Fibroblast of lung (primary cell): ENCODE data around the gene R3HDML. TPM values are rescaled to one million over a fixed set of nuclear protein-coding genes. Genes with fewer than 3 reads are reported as not detected.

ENCODE experiments used
- DNase-seq, 2 donors: peaks; one replicate each; pipeline versions ENCODE4 v3.0.0 to v3.0.0-alpha.2; 2010; ENCODE audit warnings: low read depth in 2 of 2
- H2AFZ ChIP-seq: 2 replicates; pipeline ENCODE4 v1.5.1; 2012; ENCODE audit warnings: low read length, control low read depth, inconsistent platforms
- H3K27ac ChIP-seq: 2 replicates; pipeline ENCODE4 v1.5.1; 2011; ENCODE audit warnings: low read length, control low read depth; ENCODE audit not compliant: insufficient read depth
- H3K27me3 ChIP-seq: 2 replicates; pipeline ENCODE4 v1.5.1; 2011; ENCODE audit warnings: mild to moderate bottlenecking, low read length; ENCODE audit not compliant: control insufficient read depth, insufficient read depth
- H3K36me3 ChIP-seq: 2 replicates; pipeline ENCODE4 v1.5.1; 2011; ENCODE audit warnings: low read length; ENCODE audit not compliant: control insufficient read depth, insufficient read depth
- H3K4me1 ChIP-seq: 2 replicates; pipeline ENCODE4 v1.5.1; 2011; ENCODE audit warnings: low read length; ENCODE audit not compliant: control insufficient read depth, insufficient read depth; ENCODE audit errors: extremely low read depth
- H3K4me2 ChIP-seq: 2 replicates; pipeline ENCODE4 v1.5.1; 2011; ENCODE audit warnings: low read length, control low read depth; ENCODE audit not compliant: insufficient read depth; ENCODE audit errors: extremely low read depth
- H3K4me3 ChIP-seq, 4 experiments: fragments of 200-600 bp in 1 of 4; sonication (generic) in 1 of 4; replicated peaks in 1 of 4; 2 replicates each; pipeline ENCODE4 v1.5.1; 2011 to 2016; ENCODE audit warnings: low read length in 4 of 4, low read depth in 3 of 4, mild to moderate bottlenecking in 3 of 4, control low read depth in 2 of 4, inconsistent platforms in 1 of 4, mixed read lengths in 1 of 4; ENCODE audit not compliant: insufficient read depth in 1 of 4; ENCODE audit errors: control extremely low read depth in 1 of 4
- H3K79me2 ChIP-seq: 2 replicates; pipeline ENCODE4 v1.5.1; 2012; ENCODE audit warnings: mild to moderate bottlenecking, low read length, inconsistent platforms; ENCODE audit not compliant: control insufficient read depth, insufficient read depth
- H3K9ac ChIP-seq: 2 replicates; pipeline ENCODE4 v1.5.1; 2011; ENCODE audit warnings: mild to moderate bottlenecking, low read length, control low read depth; ENCODE audit not compliant: insufficient read depth
- H3K9me3 ChIP-seq: 2 replicates; pipeline ENCODE4 v1.5.1; 2012; ENCODE audit warnings: low read depth, low read length; ENCODE audit not compliant: control insufficient read depth, insufficient read depth
- H4K20me1 ChIP-seq: 2 replicates; pipeline ENCODE4 v1.5.1; 2011; ENCODE audit warnings: low read length; ENCODE audit not compliant: control insufficient read depth, insufficient read depth; ENCODE audit errors: extremely low read depth
- CTCF ChIP-seq, 2 donors: IDR thresholded peaks in 1 of 2; conservative IDR thresholded peaks in 1 of 2; 1 replicate in 1 of 2; 2 replicates in 1 of 2; pipeline ENCODE4 v1.5.1; 2011 to 2012; ENCODE audit warnings: low read length in 2 of 2, control low read depth in 1 of 2, inconsistent platforms in 1 of 2, low read depth in 1 of 2, mild to moderate bottlenecking in 1 of 2
- EZH2 ChIP-seq: IDR thresholded peaks from 2 replicates; pipeline ENCODE4 v1.5.1; 2012; ENCODE audit warnings: low read length, control low read depth, mild to moderate bottlenecking; ENCODE audit errors: missing control alignments
- polyA minus RNA-seq: library from RNA; depleted of rRNA, polyadenylated mRNA; stranded (reverse); fragments of >200 nt; gene quantifications from 2 replicates; pipeline ENCODE4 v1.2.3, GENCODE V29; 2011; ENCODE audit warnings: low replicate concordance
- polyA plus RNA-seq, 2 donors: library from polyadenylated mRNA; depleted of rRNA in 1 of 2; stranded (reverse) in 1 of 2; unstranded in 1 of 2; fragments of >200 nt; gene quantifications; 2 replicates each; pipeline ENCODE4 v1.2.1, GENCODE V29; 2011 to 2012; ENCODE audit warnings: missing spikeins in 1 of 2
- total RNA-seq: library from RNA; depleted of rRNA; stranded (reverse); fragments of >200 nt; gene quantifications from 2 replicates; pipeline ENCODE4 v1.2.1, GENCODE V29; 2014

R3HDML gene
- total RNA-seq, result not detected in 2 replicates
- not detected in 2 replicates for polyA plus RNA-seq
- not detected in 2 replicates for polyA plus RNA-seq (2012)
- polyA minus RNA-seq, result not detected in 2 replicates

GRCh38 chr20:44336725-44337380 is at the start of gene R3HDML:
Gene R3HDML, plus strand, starts transcription at chr20:44337043. Its CDS starts 115 bp downstream, at chr20:44337158.
- Histone ChIP-seq H3K9ac (no peak within 1 kb of the TSS), H4K20me1 (no peaks in the 10 kb centered on the region), H3K4me3 (no peak within 1 kb of the TSS), H3K79me2 (no peaks in the 10 kb centered on the region), H2AFZ (no peak within 1 kb of the TSS), H3K4me2 (no peak within 1 kb of the TSS), H3K9me3 (no peaks in the 10 kb centered on the region), H3K27ac (no peak within 1 kb of the TSS), H3K36me3 (no peaks in the 10 kb centered on the region), H3K27me3 (peaks cover 3% of the 10 kb centered on the region), H3K4me1 (no peaks in the 10 kb centered on the region)
- DNase-seq, result no peak
- TF ChIP-seq CTCF (conservative IDR thresholded peaks at IDR 0.05 in 1 of 2, IDR thresholded peaks at IDR 0.05 in 1 of 2; ENCODE audit: low read depth in 1 of 2, low read length in 2 of 2), result no peak
- TF ChIP-seq EZH2, result no peak

GRCh38 chr20:44287272-44288097 is 49.4 kb upstream of the R3HDML start:
- Histone ChIP-seq H3K4me3 (no peak overlapping the region), H3K4me1 (no peaks in the 10 kb centered on the region), H3K27ac (no peak overlapping the region), H3K36me3 (no peaks in the 10 kb centered on the region), H3K79me2 (no peaks in the 10 kb centered on the region), H3K9me3 (no peaks in the 10 kb centered on the region), H4K20me1 (no peaks in the 10 kb centered on the region), H2AFZ (no peak overlapping the region), H3K4me2 (no peak overlapping the region), H3K27me3 (no peaks in the 10 kb centered on the region), H3K9ac (no peak overlapping the region)
- TF ChIP-seq EZH2 (no peak), CTCF (conservative IDR thresholded peaks at IDR 0.05 in 1 of 2, IDR thresholded peaks at IDR 0.05 in 1 of 2; ENCODE audit: low read depth in 1 of 2, low read length in 2 of 2) (no peak)
- DNase-seq, result peak in 1 of 2 donors; percentile 5

GRCh38 chr20:44288252-44288651 is 48.6 kb upstream of the R3HDML start:
- no peak overlapping the region for H2AFZ ChIP-seq
- H3K36me3 ChIP-seq, result no peaks in the 10 kb centered on the region
- H3K27me3 ChIP-seq, result no peaks in the 10 kb centered on the region
- no peak overlapping the region for H3K9ac ChIP-seq
- TF ChIP-seq EZH2 (no peak), CTCF (conservative IDR thresholded peaks at IDR 0.05 in 1 of 2, IDR thresholded peaks at IDR 0.05 in 1 of 2; ENCODE audit: low read depth in 1 of 2, low read length in 2 of 2) (no peak)
- H3K4me3 ChIP-seq, result no peak overlapping the region
- H4K20me1 ChIP-seq, result no peaks in the 10 kb centered on the region
- no peaks in the 10 kb centered on the region for H3K9me3 ChIP-seq
- H3K27ac ChIP-seq, result no peak overlapping the region
- H3K4me2 ChIP-seq, result no peak overlapping the region
- no peaks in the 10 kb centered on the region for H3K4me1 ChIP-seq
- no peaks in the 10 kb centered on the region for H3K79me2 ChIP-seq
- no peak for DNase-seq
